HG02588 (cell line): Measurements from ENCODE around the gene CDC14B.

ENCODE experiments used
- ATAC-seq: cut with Tn5 transposase; IDR thresholded peaks from one replicate; pipeline ENCODE4 v1.9.1; 2021; ENCODE audit warnings: mild to moderate bottlenecking, moderate library complexity; ENCODE audit not compliant: unreplicated experiment

CDC14B gene

GRCh38 chr9:96487029-96487396 is 132.6 kb downstream of the CDC14B start:
- ATAC-seq = no peak

GRCh38 chr9:96486386-96487028 is 133.1 kb downstream of the CDC14B start:
- ATAC-seq = no peak

GRCh38 chr9:96485280-96485679 is 134.4 kb downstream of the CDC14B start:
- ATAC-seq = no peak

GRCh38 chr9:96484521-96484931 is 135.1 kb downstream of the CDC14B start:
- ATAC-seq = peak; percentile 94

- no peak for ATAC-seq
Measured at GRCh38 chr9:96483733-96484390, 135.8 kb downstream of the CDC14B start.

- no peak for ATAC-seq
Measured at GRCh38 chr9:96483197-96483596, 136.4 kb downstream of the CDC14B start.

- ATAC-seq = no peak
Measured at GRCh38 chr9:96482476-96482875, 137.2 kb downstream of the CDC14B start.

- no peak for ATAC-seq
Measured at GRCh38 chr9:96480736-96481135, 138.9 kb downstream of the CDC14B start.

GRCh38 chr9:96478829-96479371 is 140.7 kb downstream of the CDC14B start:
- ATAC-seq = peak; percentile 68

GRCh38 chr9:96476591-96476990 is 143.1 kb downstream of the CDC14B start:
- no peak for ATAC-seq

GRCh38 chr9:96476013-96476412 is 143.6 kb downstream of the CDC14B start:
- no peak for ATAC-seq

- ATAC-seq = no peak
Measured at GRCh38 chr9:96467784-96468183, 151.9 kb downstream of the CDC14B start.

GRCh38 chr9:96464426-96464825 is 155.2 kb downstream of the CDC14B start:
- no peak for ATAC-seq

- ATAC-seq = no peak
Measured at GRCh38 chr9:96462541-96462940, 157.1 kb downstream of the CDC14B start.

GRCh38 chr9:96461336-96461735 is 158.3 kb downstream of the CDC14B start:
- ATAC-seq = no peak

- no peak for ATAC-seq
Measured at GRCh38 chr9:96460882-96461281, 158.8 kb downstream of the CDC14B start.

GRCh38 chr9:96460470-96460869 is 159.2 kb downstream of the CDC14B start:
- no peak for ATAC-seq

- no peak for ATAC-seq
Measured at GRCh38 chr9:96459268-96460007, 160.2 kb downstream of the CDC14B start.

GRCh38 chr9:96458226-96458625 is 161.4 kb downstream of the CDC14B start:
- no peak for ATAC-seq

- no peak for ATAC-seq
Measured at GRCh38 chr9:96457266-96457665, 162.4 kb downstream of the CDC14B start.

- no peak for ATAC-seq
Measured at GRCh38 chr9:96453625-96454024, 166.0 kb downstream of the CDC14B start.
